ENCODE data around the gene CACNA1C.
A peak's percentile ranks its signal among the peaks of the same experiment; 100 is the strongest.

CACNA1C gene

DNA sequence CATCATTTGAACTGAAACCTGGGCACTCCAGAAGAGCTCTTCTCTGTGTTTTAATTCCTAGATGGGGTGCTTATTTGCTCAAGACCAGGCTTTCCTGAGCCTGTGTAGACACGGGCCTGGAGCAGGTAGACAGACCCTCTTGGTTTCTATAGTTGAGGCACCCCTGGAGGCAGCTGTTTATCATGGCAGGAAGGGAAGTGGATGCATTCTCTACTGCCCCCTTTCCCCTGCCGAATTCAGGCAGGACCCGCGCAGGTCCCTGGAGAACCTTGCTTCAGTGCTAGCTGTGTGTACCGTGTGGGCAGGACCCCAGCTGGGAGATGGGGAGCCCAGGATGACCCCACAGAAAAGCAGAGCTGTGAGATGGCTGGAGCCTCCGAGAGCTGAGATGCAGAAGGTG, 6.0 kb downstream of the CACNA1C start:
- DNase-seq (ENCODE audit: low read depth), result no peak
- TF ChIP-seq POLR2A (IDR thresholded peaks at IDR 0.05; ENCODE audit: extremely low read depth, insufficient read length) (no peak), MYC (IDR thresholded peaks at IDR 0.05; ENCODE audit: low read depth, low read length) (no peak)
- TF ChIP-seq, protein P1, sequence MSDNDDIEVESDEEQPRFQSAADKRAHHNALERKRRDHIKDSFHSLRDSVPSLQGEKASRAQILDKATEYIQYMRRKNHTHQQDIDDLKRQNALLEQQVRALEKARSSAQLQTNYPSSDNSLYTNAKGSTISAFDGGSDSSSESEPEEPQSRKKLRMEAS (IDR thresholded peaks at IDR 0.05; ENCODE audit: low read depth, low read length), result no peak
- TF ChIP-seq, protein P2, sequence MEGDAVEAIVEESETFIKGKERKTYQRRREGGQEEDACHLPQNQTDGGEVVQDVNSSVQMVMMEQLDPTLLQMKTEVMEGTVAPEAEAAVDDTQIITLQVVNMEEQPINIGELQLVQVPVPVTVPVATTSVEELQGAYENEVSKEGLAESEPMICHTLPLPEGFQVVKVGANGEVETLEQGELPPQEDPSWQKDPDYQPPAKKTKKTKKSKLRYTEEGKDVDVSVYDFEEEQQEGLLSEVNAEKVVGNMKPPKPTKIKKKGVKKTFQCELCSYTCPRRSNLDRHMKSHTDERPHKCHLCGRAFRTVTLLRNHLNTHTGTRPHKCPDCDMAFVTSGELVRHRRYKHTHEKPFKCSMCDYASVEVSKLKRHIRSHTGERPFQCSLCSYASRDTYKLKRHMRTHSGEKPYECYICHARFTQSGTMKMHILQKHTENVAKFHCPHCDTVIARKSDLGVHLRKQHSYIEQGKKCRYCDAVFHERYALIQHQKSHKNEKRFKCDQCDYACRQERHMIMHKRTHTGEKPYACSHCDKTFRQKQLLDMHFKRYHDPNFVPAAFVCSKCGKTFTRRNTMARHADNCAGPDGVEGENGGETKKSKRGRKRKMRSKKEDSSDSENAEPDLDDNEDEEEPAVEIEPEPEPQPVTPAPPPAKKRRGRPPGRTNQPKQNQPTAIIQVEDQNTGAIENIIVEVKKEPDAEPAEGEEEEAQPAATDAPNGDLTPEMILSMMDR (IDR thresholded peaks at IDR 0.05; ENCODE audit: low read depth, low read length), result no peak
- H3K4me3 ChIP-seq (ENCODE audit: low read depth, low read length), result no peak overlapping the region

DNA sequence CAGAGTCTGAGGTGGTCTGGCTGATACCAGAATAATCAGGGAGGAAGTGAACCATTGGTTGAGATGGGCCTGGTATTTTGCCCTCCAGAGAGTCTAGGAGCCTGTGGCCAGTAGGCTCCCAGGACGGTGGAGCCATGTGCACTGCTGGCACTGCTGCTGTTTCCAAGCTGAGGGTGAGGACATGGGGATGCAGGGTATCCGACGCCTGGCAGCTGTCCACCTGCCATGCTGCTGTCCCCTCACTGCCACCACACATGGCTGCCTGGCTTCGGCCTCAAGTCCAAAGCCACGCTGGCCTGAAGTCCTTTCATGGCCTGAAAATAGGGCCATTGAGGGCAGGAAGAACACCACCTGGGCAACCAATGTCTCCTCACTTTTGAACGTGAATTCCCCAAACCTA, 8.6 kb downstream of the CACNA1C start:
- H3K4me3 ChIP-seq (ENCODE audit: low read depth, low read length), result no peak overlapping the region
- DNase-seq (ENCODE audit: low read depth), result no peak
- TF ChIP-seq POLR2A (IDR thresholded peaks at IDR 0.05; ENCODE audit: extremely low read depth, insufficient read length) (no peak), MYC (IDR thresholded peaks at IDR 0.05; ENCODE audit: low read depth, low read length) (no peak)
- TF ChIP-seq, protein P2 (IDR thresholded peaks at IDR 0.05; ENCODE audit: low read depth, low read length), result no peak
- TF ChIP-seq, protein P1 (IDR thresholded peaks at IDR 0.05; ENCODE audit: low read depth, low read length), result no peak

DNA sequence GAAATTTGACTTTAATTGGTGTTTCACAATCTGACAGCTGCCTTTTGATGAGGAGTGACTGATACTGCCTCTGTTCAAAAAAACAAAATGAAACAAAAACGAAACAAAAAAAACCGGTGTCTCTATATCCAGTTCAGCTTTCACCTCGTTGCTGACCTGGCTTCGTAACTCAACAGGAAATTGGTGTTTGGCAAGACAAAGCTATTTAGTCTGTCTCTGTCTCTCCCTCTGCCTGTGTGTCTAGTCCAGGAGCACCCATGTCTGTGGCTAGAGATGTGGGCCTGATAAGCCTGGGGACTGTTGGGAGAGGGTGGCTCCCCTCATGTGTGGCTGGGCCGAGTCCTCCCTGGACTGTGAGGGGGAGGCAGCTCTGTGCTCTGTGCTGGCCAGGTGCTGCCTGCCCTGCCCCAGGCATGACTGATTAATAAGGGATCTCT, 11.3 kb downstream of the CACNA1C start:
- DNase-seq (ENCODE audit: low read depth), result peak; percentile 83
- H3K4me3 ChIP-seq (ENCODE audit: low read depth, low read length), result peak overlapping the region; percentile 35
- TF ChIP-seq, protein P1 (IDR thresholded peaks at IDR 0.05; ENCODE audit: low read depth, low read length), result no peak
- no peak; the same call in 1 of the 2 replicates for TF ChIP-seq MYC (IDR thresholded peaks at IDR 0.05; ENCODE audit: low read depth, low read length)
- TF ChIP-seq POLR2A (IDR thresholded peaks at IDR 0.05; ENCODE audit: extremely low read depth, insufficient read length), result no peak
- TF ChIP-seq, protein P2 (IDR thresholded peaks at IDR 0.05; ENCODE audit: low read depth, low read length), result no peak

DNA sequence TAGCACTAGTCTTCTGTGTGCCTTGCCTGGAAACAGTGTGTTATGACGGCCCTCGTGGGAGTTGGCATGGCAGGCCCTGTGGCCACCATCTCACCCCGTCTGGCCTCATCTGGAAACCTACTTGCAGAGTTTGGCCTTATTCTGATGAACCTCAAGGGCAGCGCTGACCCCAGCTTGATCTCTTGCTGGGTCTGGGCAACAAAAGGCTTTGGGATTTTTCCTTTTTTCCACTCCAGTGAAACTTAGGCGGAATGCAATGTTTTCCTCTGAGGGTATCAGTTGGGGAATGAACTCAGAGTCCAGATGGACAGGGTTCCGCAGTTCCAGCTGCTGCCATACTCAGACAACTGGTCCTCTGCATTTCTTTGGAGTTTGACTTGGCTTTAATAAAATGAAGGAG, 15.9 kb downstream of the CACNA1C start:
- TF ChIP-seq POLR2A (IDR thresholded peaks at IDR 0.05; ENCODE audit: extremely low read depth, insufficient read length), result no peak
- TF ChIP-seq, protein P2 (IDR thresholded peaks at IDR 0.05; ENCODE audit: low read depth, low read length), result no peak
- TF ChIP-seq, protein P1 (IDR thresholded peaks at IDR 0.05; ENCODE audit: low read depth, low read length), result no peak
- TF ChIP-seq MYC (IDR thresholded peaks at IDR 0.05; ENCODE audit: low read depth, low read length), result no peak
- H3K4me3 ChIP-seq (ENCODE audit: low read depth, low read length), result no peak overlapping the region
- DNase-seq (ENCODE audit: low read depth), result no peak

DNA sequence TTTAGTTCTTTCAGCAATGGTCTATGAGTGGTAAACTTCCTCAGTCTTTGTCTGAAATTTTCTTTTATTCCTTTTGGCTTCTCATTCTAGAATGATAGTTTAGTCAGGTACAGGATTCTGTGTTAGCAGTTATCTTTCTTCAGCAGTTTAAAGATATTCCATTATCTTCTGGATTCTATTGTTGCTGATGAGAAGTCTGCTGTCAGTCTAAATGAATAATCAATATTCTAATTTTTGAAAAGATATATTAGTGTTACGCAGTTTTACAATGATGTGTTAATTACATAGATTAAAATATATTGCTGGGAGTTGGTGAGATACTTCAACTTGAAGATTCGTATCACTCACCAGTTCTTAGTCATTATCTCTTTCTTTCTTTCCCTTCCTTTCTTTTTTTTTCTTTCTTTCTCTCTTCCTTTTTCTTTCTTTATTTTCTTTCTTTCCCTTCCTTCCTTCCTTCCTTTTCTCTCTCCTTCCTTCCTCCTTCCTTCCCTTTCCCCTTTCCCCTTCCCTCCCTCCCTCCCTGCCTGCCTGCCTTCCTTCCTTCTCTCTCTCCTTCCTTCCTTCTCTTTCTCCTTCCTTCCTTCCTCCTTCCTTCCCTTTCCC, 17.8 kb downstream of the CACNA1C start:
- no peak overlapping the region for H3K4me3 ChIP-seq (ENCODE audit: low read depth, low read length)
- TF ChIP-seq, protein P2 (IDR thresholded peaks at IDR 0.05; ENCODE audit: low read depth, low read length), result no peak
- no peak for TF ChIP-seq POLR2A (IDR thresholded peaks at IDR 0.05; ENCODE audit: extremely low read depth, insufficient read length)
- TF ChIP-seq, protein P1 (IDR thresholded peaks at IDR 0.05; ENCODE audit: low read depth, low read length), result no peak
- DNase-seq (ENCODE audit: low read depth), result no peak
